K562 (cell line): ENCODE data around the gene FOXJ3. TPM values are rescaled to one million over a fixed set of nuclear protein-coding genes. Genes with fewer than 3 reads are reported as not detected.

Experiments used
- ATAC-seq: fragments of 200-7000 bp; cut with Tn5 transposase; 3 replicates; pipeline ENCODE4 v1.9.1; 2020; ENCODE audit warnings: moderate library complexity
- BruUV-seq: library from RNA; stranded (reverse); fragments of 400-500 nt; replicated peaks from 2 replicates; lab custom pipeline; 2021; lab: Mats Ljungman, UMichigan
- CTCF ChIA-PET: fragments of 300-600 bp; formaldehyde crosslinking; extraction: SDS; loops from one replicate; lab custom pipeline; 2021; ENCODE audit warnings: low intra/inter-chr PET ratio; lab: Yijun Ruan, JAX
- POLR2A ChIA-PET: fragments of 300-600, 350-650 bp; sonication (Branson Sonifier 250); formaldehyde crosslinking; extraction: SDS; loops from one replicate; lab custom pipeline; 2021; ENCODE audit warnings: antibody characterized with exemption, inconsistent platforms; lab: Yijun Ruan, JAX
- DNase-seq, 4 experiments: peaks; one replicate each; pipeline versions ENCODE4 v3.0.0 to v3.0.0-alpha.2; 2011 to 2018; ENCODE audit warnings: low spot score in 3 of 4, mixed read lengths in 3 of 4; ENCODE audit errors: extremely low read depth in 1 of 4
- FAIRE-seq: peaks from 2 replicates; lab custom pipeline; 2011; peaks lifted over from hg19 to GRCh38; lab: Jason Lieb, UNC
- H2AFZ ChIP-seq: 2 replicates; pipeline ENCODE4 v1.6.0; 2011; ENCODE audit warnings: low read depth, low read length, control low read depth, inconsistent platforms
- H3K27ac ChIP-seq: fragments of 200-600 bp; 3 replicates; pipeline ENCODE4 v1.8.0; 2011; ENCODE audit warnings: low read depth, mild to moderate bottlenecking, control low read depth, inconsistent platforms, low read length, moderate library complexity, mixed read lengths; ENCODE audit errors: extremely low read depth
- H3K27me3 ChIP-seq, 2 experiments: fragments of 300-600 bp in 1 of 2; 2 replicates in 1 of 2; 3 replicates in 1 of 2; pipeline versions ENCODE4 v1.6.0 to v1.8.0; 2011; ENCODE audit warnings: inconsistent platforms in 2 of 2, low read length in 2 of 2, mild to moderate bottlenecking in 1 of 2, mixed read lengths in 1 of 2, moderate library complexity in 1 of 2; ENCODE audit not compliant: control insufficient read depth in 2 of 2, insufficient read depth in 2 of 2
- H3K36me3 ChIP-seq: fragments of 300-600 bp; 3 replicates; pipeline ENCODE4 v1.8.0; 2011; ENCODE audit warnings: mild to moderate bottlenecking, low read length, inconsistent platforms; ENCODE audit not compliant: control insufficient read depth, insufficient read depth
- H3K4me1 ChIP-seq, 2 experiments: fragments of 200-600 bp in 1 of 2; replicated peaks in 1 of 2; 2 replicates in 1 of 2; 3 replicates in 1 of 2; pipeline versions ENCODE4 v1.5.1 to v1.8.0; 2011; ENCODE audit warnings: inconsistent platforms in 2 of 2, low read length in 2 of 2, mild to moderate bottlenecking in 1 of 2, mixed read lengths in 1 of 2, moderate library complexity in 1 of 2; ENCODE audit not compliant: control insufficient read depth in 2 of 2, insufficient read depth in 2 of 2
- H3K4me2 ChIP-seq: 2 replicates; pipeline ENCODE4 v1.6.1; 2011; ENCODE audit warnings: low read length, control low read depth, inconsistent platforms, mixed read lengths; ENCODE audit not compliant: insufficient read depth
- H3K4me3 ChIP-seq: fragments of 200-600 bp; sonication (generic), shearing (Covaris generic); 2 replicates; pipeline ENCODE4 v1.5.1; 2016; ENCODE audit warnings: control low read depth, inconsistent platforms
- H3K79me2 ChIP-seq: fragments of 200-600 bp; 3 replicates; pipeline ENCODE4 v1.8.0; 2011; ENCODE audit warnings: low read length, inconsistent platforms; ENCODE audit not compliant: control insufficient read depth, insufficient read depth
- H3K9ac ChIP-seq, 2 experiments: 2 replicates each; pipeline versions ENCODE4 v1.6.0 to v1.6.1; 2011; ENCODE audit warnings: low read depth in 2 of 2, low read length in 2 of 2, control low read depth in 1 of 2, inconsistent platforms in 1 of 2, mild to moderate bottlenecking in 1 of 2, mixed read lengths in 1 of 2; ENCODE audit not compliant: insufficient read depth in 1 of 2
- H3K9me1 ChIP-seq: one replicate; pipeline ENCODE4 v1.6.0; 2011; ENCODE audit warnings: inconsistent platforms, mild to moderate bottlenecking, low read length, moderate library complexity; ENCODE audit not compliant: control insufficient read depth, insufficient read depth
- H3K9me3 ChIP-seq: replicated peaks from 2 replicates; pipeline ENCODE4 v1.5.1; 2011; ENCODE audit warnings: low read depth, low read length, inconsistent platforms; ENCODE audit not compliant: control insufficient read depth, insufficient read depth
- H4K20me1 ChIP-seq: replicated peaks from 2 replicates; pipeline ENCODE4 v1.6.1; 2011; ENCODE audit warnings: low read length, inconsistent platforms, mixed read lengths; ENCODE audit not compliant: control insufficient read depth, insufficient read depth
- NCOA1 ChIP-seq: fragments of 450-650 bp; IDR thresholded peaks from 2 replicates; pipeline ENCODE4 v1.6.1; 2016; ENCODE audit warnings: low read depth
- POLR2AphosphoS2 ChIP-seq: IDR thresholded peaks from 2 replicates; pipeline ENCODE4 v1.6.1; 2012; ENCODE audit warnings: low read length, improper control_type of control experiment
- TFAM ChIP-seq: fragments of 250-450 bp; sonication (Bioruptor Pico); conservative IDR thresholded peaks from 2 replicates; pipeline ENCODE4 v1.5.0; 2021; ENCODE audit warnings: mild to moderate bottlenecking, moderate library complexity
- TFAP4 ChIP-seq: sonication (generic); formaldehyde crosslinking; IDR thresholded peaks from 2 replicates; pipeline ENCODE4 v1.8.0; 2022; ENCODE audit warnings: missing genetic modification reagents, mild to moderate bottlenecking, moderate library complexity, borderline replicate concordance
- WGBS: fragments of 100-300 bp; shearing (Covaris generic); methylation state at CpG from one replicate; pipeline ENCODE4 v1.1.6; 2016; ENCODE audit warnings: low coverage, mixed read lengths; ENCODE audit not compliant: insufficient coverage; ENCODE audit errors: missing lambda C conversion rate; 5-methylcytosine and 5-hydroxymethylcytosine counted together
- in situ Hi-C: fragments of 300-500 bp; cut with MboI; formaldehyde crosslinking; loops from 4 replicates; pipeline ENCODE4 v1.15.0; 2018; ENCODE audit warnings: inconsistent platforms, mixed read lengths
- intact Hi-C: fragments of 100-400 bp; cut with micrococcal nuclease; formaldehyde crosslinking; loops from 2 replicates; pipeline ENCODE4 v1.14.2; 2022
- polyA plus RNA-seq, 8 experiments: library from polyadenylated mRNA; depleted of rRNA in 4 of 8; stranded (reverse) in 5 of 8; unstranded in 3 of 8; fragments of >200 nt; fragmentation: Nextera tagmentation in 2 of 8; fragmentation: Illumina TruSeq in 1 of 8; extraction: Ambion mirVana in 2 of 8; extraction: Trizol in 1 of 8; gene quantifications; 2 replicates each; pipeline versions ENCODE4 v1.2.1 to v1.2.3, GENCODE V29; 2011 to 2014; ENCODE audit warnings: inconsistent platforms in 1 of 8, missing spikeins in 1 of 8
- total RNA-seq, 7 experiments: library from RNA; depleted of rRNA in 6 of 7; stranded (reverse); fragments of >200 nt in 6 of 7; fragmentation: Illumina TruSeq in 2 of 7; extraction: Trizol in 2 of 7; gene quantifications; 2 replicates each; pipeline versions ENCODE4 v1.2.1 to v1.2.3, GENCODE V29; 2011 to 2021; ENCODE audit warnings: low replicate concordance in 1 of 7
- TF ChIP-seq, protein P1 (sequence below): IDR thresholded peaks from 2 replicates; pipeline ENCODE4 v1.6.1; 2014; ENCODE audit warnings: antibody characterized with exemption

Gene FOXJ3
- total and polyA plus RNA-seq, 9 of the 15 experiments (the other 6 are each of a cell fraction or from before 2014, with no cell fraction given) = 8.7 to 35.3 (median 23.4) TPM

DNA sequence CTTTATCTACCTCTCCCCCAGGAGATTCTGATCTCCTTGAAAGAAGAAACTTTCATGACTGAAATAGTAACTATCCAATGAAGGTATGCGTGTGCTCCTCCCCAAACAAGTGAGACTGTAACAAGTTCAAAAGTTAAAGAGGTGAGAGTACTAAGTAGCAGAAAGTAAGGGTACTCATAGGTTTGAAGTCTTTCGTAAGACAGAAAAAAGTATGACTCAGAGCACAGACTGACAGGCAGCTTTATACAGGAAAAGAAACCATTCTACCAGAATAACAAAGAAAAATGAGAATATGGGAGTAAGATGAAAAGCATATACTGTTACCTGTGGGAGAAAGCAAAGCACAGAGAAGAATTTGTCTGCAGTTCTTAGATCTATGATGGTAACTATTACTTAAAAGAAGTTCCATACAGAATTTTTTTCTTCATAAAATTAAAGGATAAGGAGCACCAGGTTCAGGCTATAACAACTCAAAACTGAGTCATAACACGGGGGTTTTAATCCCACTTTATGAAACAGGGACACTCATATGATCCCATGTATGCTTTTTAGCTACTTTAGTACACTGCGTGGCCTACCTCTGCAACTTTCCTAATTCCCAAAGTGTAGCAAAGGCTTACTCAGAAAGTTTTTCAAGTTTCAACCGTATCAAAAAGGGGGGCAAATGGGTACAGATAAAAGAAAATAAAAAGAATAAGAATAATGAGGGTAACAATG lies 52.0 kb downstream of the FOXJ3 start (continued):
- TF ChIP-seq POLR2AphosphoS2 (no peak), TFAP4 (CRISPR knock-in tag) (no peak), NCOA1 (no peak), TFAM (CRISPR knock-in tag) (no peak)

DNA sequence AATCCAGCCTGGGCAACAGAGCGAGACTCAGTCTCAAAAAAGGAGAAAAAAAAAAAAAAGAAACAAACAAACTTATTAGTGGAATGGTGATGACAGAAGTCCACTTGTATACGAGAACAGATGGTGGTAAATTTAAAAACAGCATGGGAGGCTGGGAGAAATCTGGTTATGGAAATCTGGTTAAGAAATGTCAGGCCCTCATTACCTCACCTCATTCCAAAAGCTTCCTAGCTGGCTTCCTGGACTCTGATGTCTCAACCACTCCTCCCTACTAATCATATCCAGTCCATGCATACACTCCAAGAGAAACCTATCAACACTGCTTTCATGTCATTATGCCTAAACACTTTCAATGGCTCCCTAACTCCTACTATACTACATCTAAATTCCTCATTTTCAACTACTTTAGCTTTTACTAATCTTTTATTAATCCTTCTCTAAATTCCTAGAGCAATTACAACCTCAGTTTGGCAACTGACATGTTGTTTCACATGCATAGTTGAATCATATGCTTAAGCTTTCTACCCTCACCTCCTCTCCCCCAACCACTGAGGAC lies 52.9 kb downstream of the FOXJ3 start:
- POLR2A ChIA-PET = interaction anchor here (0.6 to 0.8 kb wide), 2 partner anchors 9 to 14 kb away, joined by 4 read pairs; no protein-coding TSS in a partner anchor
- H3K27me3 ChIP-seq = no peaks in the 10 kb centered on the region
- H3K9me1 ChIP-seq = no peaks in the 10 kb centered on the region
- H3K4me1 ChIP-seq = peaks cover 0 to 4% of the 10 kb centered on the region in 2 experiments; a peak in 1 of 5 replicates
- BruUV-seq = no TSS peak
- 87% methylated on average over 1 of the region's 2 CpGs for WGBS
- CTCF ChIA-PET = no interaction called here
- TF ChIP-seq, protein P1, sequence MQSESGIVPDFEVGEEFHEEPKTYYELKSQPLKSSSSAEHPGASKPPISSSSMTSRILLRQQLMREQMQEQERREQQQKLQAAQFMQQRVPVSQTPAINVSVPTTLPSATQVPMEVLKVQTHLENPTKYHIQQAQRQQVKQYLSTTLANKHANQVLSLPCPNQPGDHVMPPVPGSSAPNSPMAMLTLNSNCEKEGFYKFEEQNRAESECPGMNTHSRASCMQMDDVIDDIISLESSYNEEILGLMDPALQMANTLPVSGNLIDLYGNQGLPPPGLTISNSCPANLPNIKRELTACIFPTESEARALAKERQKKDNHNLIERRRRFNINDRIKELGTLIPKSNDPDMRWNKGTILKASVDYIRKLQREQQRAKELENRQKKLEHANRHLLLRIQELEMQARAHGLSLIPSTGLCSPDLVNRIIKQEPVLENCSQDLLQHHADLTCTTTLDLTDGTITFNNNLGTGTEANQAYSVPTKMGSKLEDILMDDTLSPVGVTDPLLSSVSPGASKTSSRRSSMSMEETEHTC = no peak
- TF ChIP-seq, all 486 proteins: peak for 0
- H3K4me2 ChIP-seq = no peak overlapping the region
- no peaks in the 10 kb centered on the region for H3K9me3 ChIP-seq
- DNase-seq (no peak), ATAC-seq (no peak), FAIRE-seq (no peak)
- no peak overlapping the region for H3K27ac ChIP-seq
- 0 out of 2 replicates have a peak, but pooled peaks cover 6% of the 10 kb centered on the region for H4K20me1 ChIP-seq
- peaks cover 18% of the 10 kb centered on the region; the same call in 2 of the 3 replicates for H3K36me3 ChIP-seq
- in situ Hi-C loops (no loop called here), intact Hi-C loops (no loop called here)
- H3K79me2 ChIP-seq = peaks cover 66% of the 10 kb centered on the region; the same call in 2 of the 3 replicates
- H3K4me3 ChIP-seq = no peak overlapping the region
- no peak overlapping the region for H2AFZ ChIP-seq
- no peak overlapping the region for H3K9ac ChIP-seq
